Left ventricle myocardium inferior (tissue), 1 donor: Measurements from ENCODE around the gene CACNA1F. TPM values are rescaled to one million over a fixed set of nuclear protein-coding genes. Genes with fewer than 3 reads are reported as not detected.

Experiments
- DNase-seq: peaks from one replicate; pipeline ENCODE4 v3.0.0-alpha.2; 2020
- H3K27ac ChIP-seq: fragments of 200-600 bp; replicated peaks from 2 replicates; pipeline ENCODE4 v1.8.0; 2021
- H3K27me3 ChIP-seq: fragments of 200-600 bp; 2 replicates; pipeline ENCODE4 v1.8.0; 2021; ENCODE audit warnings: low read depth
- H3K36me3 ChIP-seq: fragments of 200-600 bp; 2 replicates; pipeline ENCODE4 v1.8.0; 2021
- H3K4me1 ChIP-seq: fragments of 200-600 bp; 2 replicates; pipeline ENCODE4 v1.8.0; 2021
- H3K4me3 ChIP-seq: fragments of 200-600 bp; 2 replicates; pipeline ENCODE4 v1.8.0; 2021; ENCODE audit warnings: mild to moderate bottlenecking, moderate library complexity
- H3K9me3 ChIP-seq: fragments of 200-600 bp; replicated peaks from 2 replicates; pipeline ENCODE4 v1.8.0; 2021
- intact Hi-C: fragments of 100-400 bp; cut with micrococcal nuclease; formaldehyde crosslinking; loops from one replicate; pipeline ENCODE4 v1.11.0; 2022
- long read RNA-seq: library from polyadenylated mRNA; unstranded; transcript quantifications from one replicate; pipeline ENCODE4 v2.0.0, GENCODE V29; 2021
- total RNA-seq: library from RNA; stranded (reverse); fragmentation: NEBNext Ultra II Directional; extraction: Animal tissue kit (Norgen Biotek cat#: 25700); gene quantifications from one replicate; pipeline ENCODE4 v1.2.1, GENCODE V29; 2021
- TF ChIP-seq, protein P1 (sequence below): fragments of 200-600 bp; IDR thresholded peaks from 2 replicates; pipeline ENCODE4 v1.8.0; 2021; ENCODE audit warnings: antibody characterized with exemption, mild to moderate bottlenecking, borderline replicate concordance
- donor health status: DM: no; HTN: yes; CAD: no; lungs with severe emphysema.

Gene CACNA1F
- total RNA-seq, result 0.08 TPM
- long read RNA-seq, result 0 reads

DNA sequence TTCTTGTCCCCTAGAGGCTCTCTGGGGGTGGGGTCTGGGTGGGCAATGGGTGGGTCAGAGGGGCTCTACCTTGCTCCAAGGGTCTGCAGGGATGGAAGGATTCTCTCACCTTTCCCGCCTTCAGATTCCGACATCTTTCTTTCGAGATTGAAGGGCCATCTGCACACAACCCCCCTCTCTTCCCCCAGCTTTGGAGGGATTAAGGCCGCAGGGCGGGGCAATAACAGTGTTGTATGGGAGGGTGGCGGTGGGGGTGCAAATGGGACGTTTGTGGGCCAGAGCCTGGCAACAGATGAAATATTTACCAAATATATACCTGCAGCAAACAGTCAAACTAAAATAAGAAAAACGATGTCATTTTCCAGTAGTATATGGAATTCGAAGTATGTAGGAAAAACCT, at the start of gene CACNA1F:
CACNA1F (minus strand) TSS at position 165 of the 400 bp plus-strand sequence; CDS start at position 134, 31 bp downstream.
- Histone ChIP-seq H3K9me3 (no peaks in the 10 kb centered on the region), H3K4me3 (peak within 1 kb of the TSS; percentile 32), H3K36me3 (no peaks in the 10 kb centered on the region), H3K27ac (no peak within 1 kb of the TSS), H3K4me1 (peaks cover 11% of the 10 kb centered on the region), H3K27me3 (no peaks in the 10 kb centered on the region)
- intact Hi-C loops, result no loop called here
- TF ChIP-seq, protein P1, sequence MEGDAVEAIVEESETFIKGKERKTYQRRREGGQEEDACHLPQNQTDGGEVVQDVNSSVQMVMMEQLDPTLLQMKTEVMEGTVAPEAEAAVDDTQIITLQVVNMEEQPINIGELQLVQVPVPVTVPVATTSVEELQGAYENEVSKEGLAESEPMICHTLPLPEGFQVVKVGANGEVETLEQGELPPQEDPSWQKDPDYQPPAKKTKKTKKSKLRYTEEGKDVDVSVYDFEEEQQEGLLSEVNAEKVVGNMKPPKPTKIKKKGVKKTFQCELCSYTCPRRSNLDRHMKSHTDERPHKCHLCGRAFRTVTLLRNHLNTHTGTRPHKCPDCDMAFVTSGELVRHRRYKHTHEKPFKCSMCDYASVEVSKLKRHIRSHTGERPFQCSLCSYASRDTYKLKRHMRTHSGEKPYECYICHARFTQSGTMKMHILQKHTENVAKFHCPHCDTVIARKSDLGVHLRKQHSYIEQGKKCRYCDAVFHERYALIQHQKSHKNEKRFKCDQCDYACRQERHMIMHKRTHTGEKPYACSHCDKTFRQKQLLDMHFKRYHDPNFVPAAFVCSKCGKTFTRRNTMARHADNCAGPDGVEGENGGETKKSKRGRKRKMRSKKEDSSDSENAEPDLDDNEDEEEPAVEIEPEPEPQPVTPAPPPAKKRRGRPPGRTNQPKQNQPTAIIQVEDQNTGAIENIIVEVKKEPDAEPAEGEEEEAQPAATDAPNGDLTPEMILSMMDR, result no peak
- DNase-seq, result no peak

GRCh38 chrX:49282647-49283011, 49.5 kb upstream of the CACNA1F start:
- DNase-seq, result no peak
- Histone ChIP-seq H3K4me1 (peaks cover 6% of the 10 kb centered on the region), H3K27ac (no peak overlapping the region), H3K36me3 (no peaks in the 10 kb centered on the region), H3K27me3 (no peaks in the 10 kb centered on the region), H3K9me3 (no peaks in the 10 kb centered on the region), H3K4me3 (no peak overlapping the region)
- intact Hi-C loops, result no loop called here
- TF ChIP-seq, protein P1, result peak; percentile 43

DNA sequence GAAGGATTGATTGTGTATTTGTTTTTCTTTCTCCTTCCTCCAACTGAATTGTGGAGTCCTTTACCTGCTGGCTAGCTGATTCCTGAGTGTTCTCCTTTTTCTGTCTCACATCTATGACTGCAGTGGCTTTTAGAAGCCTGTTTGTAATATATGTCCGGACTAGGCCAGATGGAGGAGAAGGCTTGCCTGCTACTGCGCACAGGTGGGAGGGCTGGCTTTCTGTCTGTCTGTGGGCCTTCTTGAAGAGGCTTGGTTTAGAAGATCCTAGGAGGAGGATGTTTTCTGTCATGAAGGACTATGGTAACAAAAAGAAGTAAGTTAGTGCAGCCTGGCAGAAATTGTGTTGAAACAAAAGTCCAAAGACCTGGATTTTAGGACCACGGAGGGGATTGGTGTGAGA, 44.9 kb upstream of the CACNA1F start:
- intact Hi-C loops, result no loop called here
- peaks cover 19% of the 10 kb centered on the region for H3K4me1 ChIP-seq
- TF ChIP-seq, protein P1, result no peak

GRCh38 chrX:49277535-49277830, 44.3 kb upstream of the CACNA1F start:
- peak overlapping the region; percentile 30 for H3K27ac ChIP-seq
- H3K4me1 ChIP-seq, result peaks cover 25% of the 10 kb centered on the region
- H3K4me3 ChIP-seq, result no peak overlapping the region
- TF ChIP-seq, protein P1, result no peak
- DNase-seq, result no peak
- no peaks in the 10 kb centered on the region for H3K36me3 ChIP-seq
- intact Hi-C loops, result no loop called here
- no peaks in the 10 kb centered on the region for H3K27me3 ChIP-seq
- H3K9me3 ChIP-seq, result no peaks in the 10 kb centered on the region

More for the DNA sequence above, 44.9 kb upstream of the CACNA1F start:
- H3K4me3 ChIP-seq, result no peak overlapping the region
- no peaks in the 10 kb centered on the region for H3K9me3 ChIP-seq
- no peak for DNase-seq
- H3K36me3 ChIP-seq, result no peaks in the 10 kb centered on the region
- H3K27me3 ChIP-seq, result no peaks in the 10 kb centered on the region
- H3K27ac ChIP-seq, result no peak overlapping the region

- Histone ChIP-seq H3K4me3 (no peak overlapping the region), H3K27me3 (no peaks in the 10 kb centered on the region), H3K27ac (peak overlapping the region; percentile 30), H3K9me3 (no peaks in the 10 kb centered on the region), H3K4me1 (peaks cover 31% of the 10 kb centered on the region), H3K36me3 (no peaks in the 10 kb centered on the region)
- DNase-seq, result no peak
- TF ChIP-seq, protein P1, result no peak
- intact Hi-C loops, result no loop called here
These were observed 43.8 kb upstream of the CACNA1F start for GRCh38 chrX:49276671-49277534.
